SK-N-SH (cell line): ENCODE measurements around the gene RIT1. TPM values are rescaled to one million over a fixed set of nuclear protein-coding genes. Genes with fewer than 3 reads are reported as not detected.

ENCODE experiments used
- CTCF ChIA-PET: fragments of 300-600, 350-600 bp; formaldehyde crosslinking; extraction: SDS; loops from one replicate; lab custom pipeline; 2021; lab: Yijun Ruan, JAX
- POLR2A ChIA-PET: fragments of 350-600 bp; sonication (Branson Sonifier 250); formaldehyde crosslinking; extraction: SDS; loops from one replicate; lab custom pipeline; 2020; ENCODE audit warnings: antibody characterized with exemption, inconsistent platforms; lab: Yijun Ruan, JAX
- DNase-seq: peaks from one replicate; pipeline ENCODE4 v3.0.0; 2012
- H2AFZ ChIP-seq: fragments of 200-600 bp; sonication (generic); 2 replicates; pipeline ENCODE4 v1.8.1; 2016; ENCODE audit warnings: antibody characterized with exemption, mild to moderate bottlenecking, low read depth
- H3F3A ChIP-seq: fragments of 200-600 bp; sonication (generic); replicated peaks from 2 replicates; pipeline ENCODE3; 2016; ENCODE audit warnings: antibody characterized with exemption, mild to moderate bottlenecking; ENCODE audit not compliant: insufficient read depth
- H3K27ac ChIP-seq, 2 experiments: fragments of 200-500 bp in 1 of 2; fragments of 200-600 bp in 1 of 2; sonication (Bioruptor generic) in 1 of 2; sonication (generic), shearing (Covaris generic) in 1 of 2; 2 replicates each; pipeline versions ENCODE4 v1.5.1 to v1.6.1; 2014 to 2016; ENCODE audit warnings: low read depth in 2 of 2, inconsistent platforms in 1 of 2, low read length in 1 of 2, mild to moderate bottlenecking in 1 of 2, mixed read lengths in 1 of 2
- H3K27me3 ChIP-seq: fragments of 200-600 bp; sonication (generic), shearing (Covaris generic); 2 replicates; pipeline ENCODE4 v1.6.1; 2016; ENCODE audit warnings: mixed run types; ENCODE audit not compliant: insufficient read depth
- H3K36me3 ChIP-seq, 2 experiments: fragments of 200-500 bp in 1 of 2; fragments of 200-600 bp in 1 of 2; sonication (Bioruptor generic) in 1 of 2; sonication (generic) in 1 of 2; replicated peaks in 1 of 2; 2 replicates each; pipeline versions ENCODE3 to v1.5.1; 2014 to 2016; ENCODE audit warnings: low read length in 1 of 2, mild to moderate bottlenecking in 1 of 2; ENCODE audit not compliant: insufficient read depth in 2 of 2, control insufficient read depth in 1 of 2
- H3K4me1 ChIP-seq, 2 experiments: fragments of 200-500 bp in 1 of 2; fragments of 200-600 bp in 1 of 2; sonication (Bioruptor generic) in 1 of 2; sonication (generic), shearing (Covaris generic) in 1 of 2; 2 replicates each; pipeline versions ENCODE4 v1.5.1 to v1.6.1; 2014 to 2016; ENCODE audit warnings: low read depth in 1 of 2, low read length in 1 of 2, mixed run types in 1 of 2; ENCODE audit not compliant: insufficient read depth in 2 of 2, control insufficient read depth in 1 of 2
- H3K4me2 ChIP-seq: fragments of 200-600 bp; sonication (generic), shearing (Covaris generic); 2 replicates; pipeline ENCODE4 v1.6.1; 2017; ENCODE audit warnings: mixed run types
- H3K4me3 ChIP-seq, 2 experiments: fragments of 200-500 bp in 1 of 2; fragments of 200-600 bp in 1 of 2; sonication (Bioruptor generic) in 1 of 2; sonication (generic), shearing (Covaris generic) in 1 of 2; 2 replicates each; pipeline versions ENCODE4 v1.5.1 to v1.8.1; 2014 to 2016; ENCODE audit warnings: low read depth in 2 of 2, inconsistent platforms in 1 of 2, low read length in 1 of 2, mild to moderate bottlenecking in 1 of 2, mixed read lengths in 1 of 2, moderate library complexity in 1 of 2
- H3K79me2 ChIP-seq: fragments of 200-600 bp; sonication (generic); 2 replicates; pipeline ENCODE4 v1.8.1; 2017; ENCODE audit warnings: mild to moderate bottlenecking; ENCODE audit not compliant: insufficient read depth
- H3K9ac ChIP-seq: fragments of 200-600 bp; sonication (generic); 2 replicates; pipeline ENCODE4 v1.6.1; 2017; ENCODE audit warnings: mixed run types
- H3K9me2 ChIP-seq: fragments of 200-600 bp; sonication (generic); 2 replicates; pipeline ENCODE4 v1.6.1; 2017; ENCODE audit warnings: mixed run types
- H3K9me3 ChIP-seq: fragments of 200-600 bp; sonication (generic); 2 replicates; pipeline ENCODE4 v1.6.1; 2017; ENCODE audit warnings: mixed run types, mild to moderate bottlenecking, moderate library complexity
- H4K20me1 ChIP-seq: fragments of 200-600 bp; sonication (generic); 2 replicates; pipeline ENCODE4 v1.6.1; 2017; ENCODE audit warnings: mild to moderate bottlenecking, mixed run types; ENCODE audit not compliant: insufficient read depth
- CHD2 ChIP-seq: fragments of 150-350 bp; IDR thresholded peaks from 2 replicates; pipeline ENCODE4 v1.6.1; 2018; ENCODE audit warnings: low read length; ENCODE audit not compliant: partially characterized antibody
- EP300 ChIP-seq, 2 experiments: IDR thresholded peaks; 2 replicates each; pipeline versions ENCODE4 v1.4.0 to v1.6.1; 2012; ENCODE audit warnings: borderline replicate concordance in 1 of 2, low read depth in 1 of 2, low read length in 1 of 2
- FOXJ3 ChIP-seq: sonication (generic); formaldehyde crosslinking; IDR thresholded peaks from 2 replicates; pipeline ENCODE4 v1.5.1; 2020; ENCODE audit warnings: mild to moderate bottlenecking, missing genetic modification reagents
- JUND ChIP-seq: IDR thresholded peaks from 2 replicates; pipeline ENCODE4 v1.4.0; 2012
- NFIC ChIP-seq: IDR thresholded peaks from 2 replicates; pipeline ENCODE4 v1.4.0; 2012; ENCODE audit warnings: borderline replicate concordance
- POLR2AphosphoS5 ChIP-seq: IDR thresholded peaks from 2 replicates; pipeline ENCODE4 v1.6.1; 2012; ENCODE audit warnings: low read depth, low read length
- RCOR1 ChIP-seq: fragments of 150-350 bp; IDR thresholded peaks from 2 replicates; pipeline ENCODE4 v1.6.1; 2017; ENCODE audit warnings: antibody characterized with exemption, low read length
- SIN3A ChIP-seq: IDR thresholded peaks from 2 replicates; pipeline ENCODE4 v1.6.1; 2012; ENCODE audit warnings: low read depth, mild to moderate bottlenecking, low read length, moderate library complexity, borderline replicate concordance
- TCF12 ChIP-seq: IDR thresholded peaks from 2 replicates; pipeline ENCODE4 v1.4.0; 2012
- YY1 ChIP-seq: IDR thresholded peaks from 2 replicates; pipeline ENCODE4 v1.4.0; 2012; ENCODE audit warnings: low read depth, mild to moderate bottlenecking
- WGBS: methylation state at CpG from one replicate; pipeline ENCODE4 v1.1.6; 2017; ENCODE audit warnings: low lambda C conversion rate; 5-methylcytosine and 5-hydroxymethylcytosine counted together
- polyA plus RNA-seq, 3 experiments: library from polyadenylated mRNA; depleted of rRNA; stranded (reverse); fragments of >200 nt; gene quantifications; 2 replicates each; pipeline ENCODE4 v1.2.3, GENCODE V29; 2012
- TF ChIP-seq, protein P1 (sequence below): IDR thresholded peaks from 2 replicates; pipeline ENCODE4 v1.4.0; 2012; ENCODE audit warnings: low read depth
- TF ChIP-seq, protein P2 (sequence below): IDR thresholded peaks from 2 replicates; pipeline ENCODE4; 2012

The RIT1 gene
- polyA plus RNA-seq, 1 of the 3 experiments (the other 2 are of a cell fraction): 28.8 TPM

DNA sequence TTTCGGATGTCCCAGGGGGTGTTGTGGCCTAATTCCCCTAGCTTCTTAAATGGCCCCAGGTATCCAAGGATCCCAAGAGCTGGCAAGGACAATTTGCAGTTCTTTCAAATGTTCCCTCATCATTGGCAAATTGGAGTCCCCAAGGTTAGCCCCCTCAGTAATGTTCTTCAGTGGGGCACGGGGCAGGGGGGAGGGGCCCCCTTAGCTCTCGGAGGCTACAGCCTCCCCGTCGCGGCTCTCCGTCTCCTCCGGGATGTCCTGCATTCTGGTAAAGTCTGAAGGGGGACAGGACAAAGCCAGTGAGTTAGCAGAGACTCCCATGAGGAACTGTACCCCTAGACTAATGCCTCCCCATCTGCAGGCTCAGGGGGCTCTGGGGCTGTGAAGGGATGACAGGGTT, 36.6 kb upstream of the RIT1 start:
- TF ChIP-seq, protein P1, sequence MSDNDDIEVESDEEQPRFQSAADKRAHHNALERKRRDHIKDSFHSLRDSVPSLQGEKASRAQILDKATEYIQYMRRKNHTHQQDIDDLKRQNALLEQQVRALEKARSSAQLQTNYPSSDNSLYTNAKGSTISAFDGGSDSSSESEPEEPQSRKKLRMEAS: no peak
- no peak for TF ChIP-seq CHD2
- TF ChIP-seq TCF12: no peak
- TF ChIP-seq NFIC: no peak
- no peak for TF ChIP-seq YY1
- TF ChIP-seq, protein P2, sequence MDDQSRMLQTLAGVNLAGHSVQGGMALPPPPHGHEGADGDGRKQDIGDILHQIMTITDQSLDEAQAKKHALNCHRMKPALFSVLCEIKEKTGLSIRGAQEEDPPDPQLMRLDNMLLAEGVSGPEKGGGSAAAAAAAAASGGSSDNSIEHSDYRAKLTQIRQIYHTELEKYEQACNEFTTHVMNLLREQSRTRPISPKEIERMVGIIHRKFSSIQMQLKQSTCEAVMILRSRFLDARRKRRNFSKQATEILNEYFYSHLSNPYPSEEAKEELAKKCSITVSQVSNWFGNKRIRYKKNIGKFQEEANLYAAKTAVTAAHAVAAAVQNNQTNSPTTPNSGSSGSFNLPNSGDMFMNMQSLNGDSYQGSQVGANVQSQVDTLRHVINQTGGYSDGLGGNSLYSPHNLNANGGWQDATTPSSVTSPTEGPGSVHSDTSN: no peak
- Histone ChIP-seq H3K4me2 (no peak overlapping the region), H3K9me3 (no peaks in the 10 kb centered on the region), H3K4me1 (no peaks in the 10 kb centered on the region), H2AFZ (no peak overlapping the region), H3K9me2 (no peaks in the 10 kb centered on the region), H3K79me2 (no peaks in the 10 kb centered on the region), H3K36me3 (peaks cover 49 to 54% of the 10 kb centered on the region in 2 experiments), H3K9ac (no peak overlapping the region), H4K20me1 (no peaks in the 10 kb centered on the region), H3F3A (peaks cover 53% of the 10 kb centered on the region), H3K4me3 (no peak overlapping the region), H3K27me3 (no peaks in the 10 kb centered on the region), H3K27ac (no peak overlapping the region)
- DNase-seq: peak; percentile 7
- POLR2A ChIA-PET: interaction anchor here (1.0 kb wide), 1 partner anchor 72 kb away, joined by 3 read pairs; no protein-coding TSS in a partner anchor
- CTCF ChIA-PET: interaction anchor here (0.8 to 1.8 kb wide), 3 partner anchors 15 to 118 kb away, joined by 3 to 4 read pairs (median 3); no protein-coding TSS in a partner anchor
- WGBS: 96% methylated on average over 8 of the region's 8 CpGs

DNA sequence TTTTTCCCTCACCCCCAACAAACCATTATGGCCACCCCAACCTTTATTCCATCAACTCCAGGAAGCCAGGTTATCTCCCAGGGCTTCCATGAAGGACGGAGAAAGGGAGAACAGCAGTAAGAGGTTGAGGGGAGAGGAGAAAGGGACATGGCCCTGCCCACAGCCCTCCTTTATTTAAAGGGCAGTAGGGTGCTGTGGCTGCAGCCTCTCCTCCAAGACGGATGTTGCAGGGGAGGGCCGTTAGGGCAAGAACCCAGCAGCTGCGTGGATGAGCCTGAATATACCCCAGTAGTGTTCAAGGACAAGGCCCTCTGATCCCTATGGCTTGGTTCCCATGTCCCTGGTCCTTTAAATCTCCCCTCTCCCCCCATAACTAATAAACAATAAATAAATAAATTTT, 36.1 kb upstream of the RIT1 start:
- no peak for TF ChIP-seq EP300 (IDR thresholded peaks at IDR 0.05; ENCODE audit: borderline replicate concordance in 1 of 2, low read depth in 1 of 2, low read length in 1 of 2)
- no peaks in the 10 kb centered on the region for H3K79me2 ChIP-seq
- no peaks in the 10 kb centered on the region for H3K9me2 ChIP-seq
- no peak overlapping the region for H3K9ac ChIP-seq
- no peak overlapping the region for H3K4me3 ChIP-seq
- no peak overlapping the region for H2AFZ ChIP-seq
- POLR2A ChIA-PET: interaction anchor here (1.0 kb wide), 1 partner anchor 73 kb away, joined by 3 read pairs; no protein-coding TSS in a partner anchor
- CTCF ChIA-PET: interaction anchor here (0.8 to 1.8 kb wide), 3 partner anchors 15 to 119 kb away, joined by 3 to 4 read pairs (median 3); no protein-coding TSS in a partner anchor
- H3K4me2 ChIP-seq: no peak overlapping the region
- no peaks in the 10 kb centered on the region for H4K20me1 ChIP-seq
- H3K4me1 ChIP-seq: no peaks in the 10 kb centered on the region
- H3K9me3 ChIP-seq: no peaks in the 10 kb centered on the region
- peaks cover 53% of the 10 kb centered on the region for H3F3A ChIP-seq
- no peak overlapping the region for H3K27ac ChIP-seq
- H3K27me3 ChIP-seq: no peaks in the 10 kb centered on the region
- 82% methylated on average over 4 of the region's 4 CpGs for WGBS
- H3K36me3 ChIP-seq: peaks cover 45 to 51% of the 10 kb centered on the region in 2 experiments
- DNase-seq: no peak

DNA sequence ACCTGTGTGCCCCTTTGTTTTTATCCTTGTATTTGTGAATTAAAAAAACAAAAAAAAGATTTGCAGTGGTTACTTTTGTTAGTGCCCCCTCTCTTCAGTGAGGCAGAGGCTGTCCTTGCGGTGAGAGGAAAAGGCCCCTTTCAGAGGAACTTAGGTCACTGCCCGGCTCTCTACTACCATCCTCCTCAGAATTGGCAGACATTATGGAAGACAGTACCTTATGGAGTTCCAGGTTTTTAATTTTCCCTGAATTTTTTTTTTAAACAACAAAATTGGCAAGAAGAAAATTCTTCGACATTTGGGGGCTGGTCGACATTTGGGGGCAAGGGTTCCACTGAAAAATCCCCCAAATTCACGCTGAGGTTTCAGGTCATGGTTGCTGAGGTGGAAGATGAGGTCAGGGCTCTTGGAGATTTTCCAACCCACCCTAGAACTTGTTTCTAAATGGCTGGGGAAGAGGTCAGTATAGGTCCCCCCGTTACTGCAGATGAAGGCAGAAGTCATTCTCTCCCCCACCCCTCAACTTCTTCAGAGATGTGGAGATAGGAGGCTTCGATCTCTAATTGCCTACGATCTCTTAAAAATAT, 35.6 kb upstream of the RIT1 start:
- peaks cover 39 to 45% of the 10 kb centered on the region in 2 experiments for H3K36me3 ChIP-seq
- no peaks in the 10 kb centered on the region for H4K20me1 ChIP-seq
- H3K9me3 ChIP-seq: no peaks in the 10 kb centered on the region
- DNase-seq: no peak
- peaks cover 50% of the 10 kb centered on the region for H3F3A ChIP-seq
- H3K27me3 ChIP-seq: no peaks in the 10 kb centered on the region
- no peak overlapping the region for H3K4me3 ChIP-seq
- H3K4me2 ChIP-seq: no peak overlapping the region
- TF ChIP-seq RCOR1 (no peak), FOXJ3 (CRISPR knock-in tag) (no peak), JUND (no peak), SIN3A (no peak), POLR2AphosphoS5 (no peak)
- TF ChIP-seq, protein P2: no peak
- POLR2A ChIA-PET: no interaction called here
- no peaks in the 10 kb centered on the region for H3K79me2 ChIP-seq
- H2AFZ ChIP-seq: no peak overlapping the region
- no peak overlapping the region for H3K9ac ChIP-seq
- peaks cover 0 to under 1% of the 10 kb centered on the region in 2 experiments; a peak in 1 of 4 replicates for H3K4me1 ChIP-seq
- 95% methylated on average over 8 of the region's 8 CpGs for WGBS
- no peak overlapping the region for H3K27ac ChIP-seq
- CTCF ChIA-PET: interaction anchor here (1.0 to 2.6 kb wide), 3 partner anchors 14 to 43 kb away, joined by 3 to 10 read pairs (median 4); no protein-coding TSS in a partner anchor
- no peaks in the 10 kb centered on the region for H3K9me2 ChIP-seq
